PC-9 (cell line): ENCODE data around the gene CFAP68. TPM values are rescaled to one million over a fixed set of nuclear protein-coding genes. Genes with fewer than 3 reads are reported as not detected.

Experiments
- BruUV-seq: library from RNA; stranded (reverse); fragments of 400-500 nt; replicated peaks from 2 replicates; lab custom pipeline; 2021; lab: Mats Ljungman, UMichigan
- CTCF ChIA-PET: fragments of 300-600 bp; sonication (Branson Sonifier 250); formaldehyde crosslinking; loops from one replicate; lab custom pipeline; 2022; ENCODE audit warnings: antibody characterized with exemption; lab: Charles Lee
- POLR2A ChIA-PET: fragments of 300-600 bp; sonication (Branson Sonifier 250); formaldehyde crosslinking; loops from one replicate; lab custom pipeline; 2022; ENCODE audit warnings: antibody characterized with exemption; ENCODE audit not compliant: unreplicated experiment; lab: Charles Lee
- DNase-seq, 2 experiments: peaks; one replicate each; pipeline versions ENCODE4 v3.0.0 to v3.0.0-alpha.2; 2015 to 2022; ENCODE audit warnings: mixed read lengths in 1 of 2
- H2AFZ ChIP-seq: fragments of 200-600 bp; sonication (generic); 2 replicates; pipeline ENCODE4 v1.8.1; 2017; ENCODE audit warnings: antibody characterized with exemption
- H3F3A ChIP-seq: fragments of 200-600 bp; sonication (generic); 2 replicates; pipeline ENCODE4 v1.8.1; 2017; ENCODE audit warnings: antibody characterized with exemption, mild to moderate bottlenecking, low read depth; ENCODE audit not compliant: insufficient read depth
- H3K27ac ChIP-seq: fragments of 200-600 bp; sonication (generic); 2 replicates; pipeline ENCODE4 v1.6.1; 2016; ENCODE audit warnings: mixed run types
- H3K27me3 ChIP-seq: fragments of 200-600 bp; sonication (generic); 2 replicates; pipeline ENCODE4 v1.6.1; 2016; ENCODE audit warnings: low read depth, mixed run types; ENCODE audit not compliant: insufficient read depth
- H3K36me3 ChIP-seq: fragments of 200-600 bp; sonication (generic); 2 replicates; pipeline ENCODE4 v1.6.1; 2016; ENCODE audit warnings: low read depth, mixed run types
- H3K4me1 ChIP-seq: fragments of 200-600 bp; sonication (generic); replicated peaks from 2 replicates; pipeline ENCODE4 v1.6.1; 2016; ENCODE audit warnings: mixed run types; ENCODE audit not compliant: insufficient read depth
- H3K4me2 ChIP-seq: fragments of 200-600 bp; sonication (generic); 2 replicates; pipeline ENCODE4 v1.6.1; 2017; ENCODE audit warnings: mixed run types
- H3K4me3 ChIP-seq: fragments of 200-600 bp; sonication (generic); 2 replicates; pipeline ENCODE4 v1.6.1; 2016; ENCODE audit warnings: mixed run types
- H3K79me2 ChIP-seq: fragments of 200-600 bp; sonication (generic); 2 replicates; pipeline ENCODE4 v1.6.1; 2017; ENCODE audit warnings: low read depth, mixed run types
- H3K9me2 ChIP-seq: fragments of 200-600 bp; sonication (generic); 2 replicates; pipeline ENCODE4 v1.8.1; 2017; ENCODE audit warnings: mild to moderate bottlenecking; ENCODE audit not compliant: insufficient read depth
- H3K9me3 ChIP-seq: fragments of 200-600 bp; sonication (generic); 2 replicates; pipeline ENCODE4 v1.8.1; 2016; ENCODE audit warnings: low read depth; ENCODE audit not compliant: insufficient read depth
- H4K20me1 ChIP-seq: fragments of 200-600 bp; sonication (generic); 2 replicates; pipeline ENCODE4 v1.8.1; 2017; ENCODE audit not compliant: insufficient read depth
- CTCF ChIP-seq: fragments of 200-600 bp; sonication (generic); conservative IDR thresholded peaks from 2 replicates; pipeline ENCODE4 v1.6.1; 2017; ENCODE audit warnings: mixed run types, antibody characterized with exemption, mild to moderate bottlenecking, moderate library complexity
- EZH2 ChIP-seq: fragments of 200-600 bp; sonication (generic); IDR thresholded peaks from 2 replicates; pipeline ENCODE4 v1.8.0; 2017; ENCODE audit warnings: antibody characterized with exemption, low read depth
- intact Hi-C: fragments of 100-400 bp; cut with micrococcal nuclease; formaldehyde crosslinking; loops from one replicate; pipeline ENCODE4 v1.10.0; 2022; ENCODE audit not compliant: unreplicated experiment
- total RNA-seq: library from RNA; stranded (reverse); gene quantifications from 2 replicates; pipeline ENCODE4 v1.2.3, GENCODE V29; 2021

CFAP68 gene
- total RNA-seq, 1 experiment from 2014 or later: 46.8 TPM

GRCh38 chr11:111909378-111909777, 30.0 kb downstream of the CFAP68 start:
- BruUV-seq: no TSS peak
- no peak overlapping the region for H3K27ac ChIP-seq
- H3K4me2 ChIP-seq: no peak overlapping the region
- H3K4me3 ChIP-seq: no peak overlapping the region
- H2AFZ ChIP-seq: no peak overlapping the region
- no peaks in the 10 kb centered on the region for H3K79me2 ChIP-seq
- H3F3A ChIP-seq: no peaks in the 10 kb centered on the region
- no peak for DNase-seq
- H3K4me1 ChIP-seq: peaks cover 6% of the 10 kb centered on the region; the same call in 1 of the 2 replicates
- ChIA-PET CTCF (no interaction called here), POLR2A (interaction anchor here (0.6 kb wide), 1 partner anchor 9 kb away, joined by 3 read pairs; no protein-coding TSS in a partner anchor)
- no peaks in the 10 kb centered on the region for H3K27me3 ChIP-seq
- no peak for TF ChIP-seq EZH2
- no peak for TF ChIP-seq CTCF
- H4K20me1 ChIP-seq: no peaks in the 10 kb centered on the region
- no peaks in the 10 kb centered on the region for H3K9me2 ChIP-seq
- intact Hi-C loops: no loop called here
- H3K9me3 ChIP-seq: no peaks in the 10 kb centered on the region
- H3K36me3 ChIP-seq: no peaks in the 10 kb centered on the region

- Histone ChIP-seq H3K4me2 (no peak overlapping the region), H4K20me1 (no peaks in the 10 kb centered on the region)
- POLR2A ChIA-PET: no interaction called here
Measured at GRCh38 chr11:111910676-111911562, 31.6 kb downstream of the CFAP68 start.

More at GRCh38 chr11:111910676-111911562, 31.6 kb downstream of the CFAP68 start:
- Histone ChIP-seq H3K9me2 (no peaks in the 10 kb centered on the region), H3K79me2 (no peaks in the 10 kb centered on the region), H3K27ac (no peak overlapping the region), H3K4me3 (no peak overlapping the region), H3K4me1 (peaks cover 6% of the 10 kb centered on the region; the same call in 1 of the 2 replicates), H3K36me3 (no peaks in the 10 kb centered on the region), H2AFZ (no peak overlapping the region), H3K27me3 (no peaks in the 10 kb centered on the region), H3F3A (no peaks in the 10 kb centered on the region), H3K9me3 (no peaks in the 10 kb centered on the region)
- no peak for DNase-seq
- TF ChIP-seq EZH2 (no peak), CTCF (no peak)
- CTCF ChIA-PET: interaction anchor here (0.5 kb wide), 1 partner anchor 33 kb away, joined by 4 read pairs; no protein-coding TSS in a partner anchor
- BruUV-seq: no TSS peak
- intact Hi-C loops: no loop called here
